HepG2 (cell line): Measurements from ENCODE around the gene ZBTB45. TPM values are rescaled to one million over a fixed set of nuclear protein-coding genes. Genes with fewer than 3 reads are reported as not detected.

Experiments used
- ATAC-seq: fragments of 200-7000 bp; cut with Tn5 transposase; 3 replicates; pipeline ENCODE4 v1.9.1; 2020; ENCODE audit warnings: mild to moderate bottlenecking, moderate library complexity
- BruUV-seq: library from RNA; stranded (reverse); fragments of 400-500 nt; replicated peaks from 2 replicates; lab custom pipeline; 2021; lab: Mats Ljungman, UMichigan
- CTCF ChIA-PET: fragments of 300-600 bp; formaldehyde crosslinking; extraction: SDS; loops from one replicate; lab custom pipeline; 2021; ENCODE audit warnings: low total read pairs, inconsistent platforms, low intra/inter-chr PET ratio; lab: Yijun Ruan, JAX
- POLR2A ChIA-PET: fragments of 350-600 bp; sonication (Branson Sonifier 250); formaldehyde crosslinking; loops from one replicate; lab custom pipeline; 2020; ENCODE audit warnings: antibody characterized with exemption, inconsistent platforms; lab: Yijun Ruan, JAX
- DNase-seq: peaks from one replicate; pipeline ENCODE4 v3.0.0-alpha.2; 2015; ENCODE audit warnings: low spot score
- FAIRE-seq: peaks from 3 replicates; lab custom pipeline; 2011; peaks lifted over from hg19 to GRCh38; lab: Jason Lieb, UNC
- H2AFZ ChIP-seq: one replicate; pipeline ENCODE4 v1.6.1; 2011; ENCODE audit warnings: low read length, inconsistent platforms
- H3K27ac ChIP-seq: fragments of 300-600 bp; 3 replicates; pipeline ENCODE4 v1.8.0; 2011; ENCODE audit warnings: mixed run types, mild to moderate bottlenecking, mixed read lengths, low read length, inconsistent platforms; ENCODE audit not compliant: insufficient read depth; ENCODE audit errors: extremely low read length
- H3K27me3 ChIP-seq, 2 experiments: fragments of 200-600 bp in 1 of 2; 2 replicates in 1 of 2; 3 replicates in 1 of 2; pipeline versions ENCODE4 v1.6.0 to v1.8.0; 2011; ENCODE audit warnings: low read length in 2 of 2, mild to moderate bottlenecking in 2 of 2, moderate library complexity in 2 of 2, inconsistent platforms in 1 of 2; ENCODE audit not compliant: insufficient read depth in 2 of 2, control insufficient read depth in 1 of 2
- H3K36me3 ChIP-seq, 2 experiments: fragments of 200-600 bp in 1 of 2; replicated peaks in 1 of 2; 2 replicates in 1 of 2; 3 replicates in 1 of 2; pipeline versions ENCODE4 v1.5.1 to v1.8.0; 2011; ENCODE audit warnings: low read length in 2 of 2, inconsistent platforms in 1 of 2; ENCODE audit not compliant: insufficient read depth in 2 of 2, control insufficient read depth in 1 of 2
- H3K4me1 ChIP-seq: 2 replicates; pipeline ENCODE4 v1.5.1; 2012; ENCODE audit warnings: low read length, inconsistent platforms; ENCODE audit not compliant: insufficient read depth
- H3K4me2 ChIP-seq: 2 replicates; pipeline ENCODE4 v1.6.0; 2011; ENCODE audit warnings: low read depth, low read length, inconsistent platforms
- H3K4me3 ChIP-seq, 3 experiments: fragments of 200-600 bp in 1 of 3; sonication (generic), shearing (Covaris generic) in 1 of 3; replicated peaks in 1 of 3; 2 replicates each; pipeline ENCODE4 v1.5.1; 2011 to 2016; ENCODE audit warnings: low read length in 3 of 3, inconsistent platforms in 2 of 3, low read depth in 2 of 3, mild to moderate bottlenecking in 2 of 3, control low read depth in 1 of 3, mixed read lengths in 1 of 3; ENCODE audit not compliant: insufficient read depth in 1 of 3
- H3K79me2 ChIP-seq: one replicate; pipeline ENCODE4 v1.6.1; 2011; ENCODE audit warnings: low read length, inconsistent platforms; ENCODE audit not compliant: insufficient read depth
- H3K9ac ChIP-seq: 2 replicates; pipeline ENCODE4 v1.6.0; 2011; ENCODE audit warnings: mild to moderate bottlenecking, low read depth, low read length, inconsistent platforms; ENCODE audit not compliant: insufficient read depth
- H3K9me3 ChIP-seq: 2 replicates; pipeline ENCODE4 v1.5.1; 2012; ENCODE audit warnings: mild to moderate bottlenecking, low read length
- H4K20me1 ChIP-seq: 2 replicates; pipeline ENCODE4 v1.6.0; 2011; ENCODE audit warnings: inconsistent platforms, mild to moderate bottlenecking, low read length, moderate library complexity; ENCODE audit not compliant: insufficient read depth
- CSRNP1 ChIP-seq: sonication (generic); formaldehyde crosslinking; IDR thresholded peaks from 2 replicates; pipeline ENCODE4 v1.8.1; 2023; ENCODE audit warnings: mild to moderate bottlenecking, missing genetic modification reagents
- EP300 ChIP-seq, 3 experiments: sonication (generic) in 1 of 3; formaldehyde crosslinking in 1 of 3; IDR thresholded peaks; 2 replicates each; pipeline versions ENCODE4 v1.5.1 to v1.6.1; 2011 to 2020; ENCODE audit warnings: low read depth in 2 of 3, low read length in 2 of 3, borderline replicate concordance in 1 of 3, improper control_type of control experiment in 1 of 3, mild to moderate bottlenecking in 1 of 3, missing genetic modification reagents in 1 of 3, moderate library complexity in 1 of 3
- JUNB ChIP-seq: sonication (generic); formaldehyde crosslinking; IDR thresholded peaks from 2 replicates; pipeline ENCODE4 v1.8.0; 2022; ENCODE audit warnings: missing genetic modification reagents, mild to moderate bottlenecking, borderline replicate concordance
- JUND ChIP-seq: sonication (generic); formaldehyde crosslinking; IDR thresholded peaks from 2 replicates; pipeline ENCODE4 v1.8.0; 2022; ENCODE audit warnings: mild to moderate bottlenecking, missing genetic modification reagents
- MAFG ChIP-seq: sonication (generic); formaldehyde crosslinking; IDR thresholded peaks from 2 replicates; pipeline ENCODE4 v1.5.1; 2020; ENCODE audit warnings: mild to moderate bottlenecking, missing genetic modification reagents
- MYC ChIP-seq: sonication (generic); formaldehyde crosslinking; IDR thresholded peaks from 2 replicates; pipeline ENCODE4 v1.9.0; 2021; ENCODE audit warnings: missing genetic modification reagents, borderline replicate concordance
- RARG ChIP-seq: sonication (generic); formaldehyde crosslinking; IDR thresholded peaks from 2 replicates; pipeline ENCODE4 v1.4.0; 2020; ENCODE audit warnings: low read depth, mild to moderate bottlenecking, missing genetic modification reagents
- SATB2 ChIP-seq: sonication (generic); formaldehyde crosslinking; IDR thresholded peaks from 2 replicates; pipeline ENCODE4 v1.5.0; 2020; ENCODE audit warnings: missing genetic modification reagents
- TRIM24 ChIP-seq: sonication (generic); formaldehyde crosslinking; IDR thresholded peaks from 2 replicates; pipeline ENCODE4 v1.8.0; 2022; ENCODE audit warnings: mild to moderate bottlenecking, missing genetic modification reagents
- ZBTB14 ChIP-seq: sonication (generic); formaldehyde crosslinking; IDR thresholded peaks from 2 replicates; pipeline ENCODE4 v1.4.0; 2020; ENCODE audit warnings: missing genetic modification reagents
- ZFP62 ChIP-seq: sonication (generic); formaldehyde crosslinking; IDR thresholded peaks from 2 replicates; pipeline ENCODE4 v1.4.0; 2020; ENCODE audit warnings: missing genetic modification reagents
- ZNF205 ChIP-seq: IDR thresholded peaks from 2 replicates; pipeline ENCODE4 v1.6.1; 2018; ENCODE audit warnings: missing biosample characterization, missing genetic modification reagents
- ZNF382 ChIP-seq: sonication (generic); formaldehyde crosslinking; IDR thresholded peaks from 2 replicates; pipeline ENCODE4 v1.5.0; 2020; ENCODE audit warnings: missing genetic modification reagents, mild to moderate bottlenecking, borderline replicate concordance
- ZNF549 ChIP-seq: sonication (generic); formaldehyde crosslinking; IDR thresholded peaks from 2 replicates; pipeline ENCODE4 v1.5.0; 2020; ENCODE audit warnings: missing genetic modification reagents
- ZNF557 ChIP-seq: sonication (generic); formaldehyde crosslinking; IDR thresholded peaks from 2 replicates; pipeline ENCODE4 v1.4.0; 2020; ENCODE audit warnings: missing genetic modification reagents
- ZNF629 ChIP-seq: sonication (generic); formaldehyde crosslinking; conservative IDR thresholded peaks from 2 replicates; pipeline ENCODE4 v1.5.0; 2020; ENCODE audit warnings: missing genetic modification reagents
- WGBS: methylation state at CpG from one replicate; pipeline ENCODE4 v1.1.6; 2017; ENCODE audit warnings: low lambda C conversion rate; 5-methylcytosine and 5-hydroxymethylcytosine counted together
- in situ Hi-C: cut with HindIII; loops from 2 replicates; pipeline ENCODE4 v1.10.0; 2017; ENCODE audit warnings: low pct_unique_long_range_greater_than_20kb; ENCODE audit not compliant: extremely low pct_ligation_motif_present
- intact Hi-C: fragments of 100-400 bp; cut with micrococcal nuclease; formaldehyde crosslinking; loops from one replicate; pipeline ENCODE4 v1.10.0; 2022; ENCODE audit not compliant: unreplicated experiment
- polyA plus RNA-seq, 8 experiments: library from polyadenylated mRNA; depleted of rRNA in 3 of 8; stranded (reverse) in 7 of 8; unstranded in 1 of 8; fragments of >200 nt; fragmentation: Illumina TruSeq in 4 of 8; extraction: Trizol in 4 of 8; gene quantifications; 2 replicates each; pipeline versions ENCODE4 v1.2.1 to v1.2.3, GENCODE V29; 2011 to 2016; ENCODE audit warnings: low read depth in 4 of 8, missing spikeins in 1 of 8, mixed read lengths in 1 of 8; ENCODE audit not compliant: insufficient read depth in 1 of 8
- total RNA-seq, 5 experiments: library from RNA; depleted of rRNA; stranded (reverse); fragments of >200 nt; fragmentation: Illumina TruSeq; extraction: Trizol; gene quantifications; 2 replicates each; pipeline ENCODE4 v1.2.3, GENCODE V29; 2016; ENCODE audit warnings: low read depth in 1 of 5
- TF ChIP-seq, protein P1 (sequence below): IDR thresholded peaks from 2 replicates; pipeline ENCODE4 v1.6.1; 2016; ENCODE audit warnings: control low read depth
- TF ChIP-seq, protein P2 (sequence below): sonication (generic); formaldehyde crosslinking; IDR thresholded peaks from 2 replicates; pipeline ENCODE4 v1.4.0; 2020; ENCODE audit warnings: mild to moderate bottlenecking, missing genetic modification reagents

ZBTB45 gene
- total and polyA plus RNA-seq, 2 of the 13 experiments (the other 11 are each of a cell fraction or from before 2014, with no cell fraction given) = 3.0 to 3.7 TPM

DNA sequence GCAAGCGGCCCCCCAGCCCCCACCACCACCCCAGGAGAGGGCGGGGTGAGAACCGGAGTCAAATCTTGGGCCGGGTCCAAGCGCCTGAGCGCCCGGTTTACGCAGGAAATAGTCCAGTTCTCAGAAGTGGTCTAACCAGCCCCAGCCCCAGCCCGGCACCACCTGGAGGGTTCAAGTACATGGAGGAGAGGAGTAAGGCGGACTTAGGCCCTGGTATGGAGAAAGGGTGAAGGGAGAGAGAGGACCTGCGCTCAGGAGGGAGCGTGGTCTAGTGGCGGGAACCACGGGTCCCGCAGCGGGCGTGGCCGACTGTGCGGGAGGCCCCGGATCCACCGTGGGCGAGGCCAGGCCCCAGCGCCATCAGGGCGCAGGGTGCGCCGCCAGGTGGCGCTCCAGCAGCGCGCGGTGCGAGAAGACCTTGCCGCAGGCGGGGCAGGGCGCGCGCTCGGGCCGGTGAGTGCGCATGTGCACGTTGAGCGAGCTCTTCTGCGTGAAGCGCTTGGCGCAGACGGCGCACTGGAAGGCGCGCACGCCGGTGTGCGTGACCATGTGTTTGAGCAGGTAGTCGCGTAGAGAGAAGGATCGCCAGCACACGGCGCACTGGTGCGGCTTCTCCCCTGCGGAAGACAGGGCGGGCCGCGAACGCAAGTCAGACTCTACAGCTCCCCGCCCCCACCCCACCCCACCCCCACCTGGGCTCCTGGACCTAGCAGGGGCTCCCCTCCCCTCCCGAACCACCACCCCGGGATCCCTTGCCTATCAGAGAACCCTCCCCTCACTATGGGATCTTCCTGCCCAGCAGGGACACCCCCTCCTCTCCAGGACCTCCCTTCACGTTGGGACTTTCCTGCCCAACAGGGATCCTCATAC is 5.7 kb downstream of the ZBTB45 start:
- DNase-seq = peak; percentile 88
- Histone ChIP-seq H3K4me1 (peaks cover 73% of the 10 kb centered on the region), H3K27ac (peak overlapping the region; percentile 79), H2AFZ (no peak overlapping the region), H3K79me2 (peaks cover 25% of the 10 kb centered on the region), H3K36me3 (peaks cover 5 to 6% of the 10 kb centered on the region in 2 experiments; a peak in 4 of 5 replicates), H3K4me2 (peak overlapping the region; percentile 100), H4K20me1 (no peaks in the 10 kb centered on the region), H3K4me3 (peak overlapping the region; percentile 36 to 81 (median 69)), H3K9me3 (no peaks in the 10 kb centered on the region), H3K9ac (peak overlapping the region; percentile 80), H3K27me3 (no peaks in the 10 kb centered on the region; a peak in 1 of 5 replicates)
- intact Hi-C loops (no loop called here), in situ Hi-C loops (no loop called here)
- peak; percentile 59 for ATAC-seq
- WGBS = 72% methylated on average over 9 of the region's 66 CpGs
- ChIA-PET POLR2A (interaction anchor here (0.6 to 5.8 kb wide), 19 partner anchors 9 to 187 kb away, joined by 3 to 44 read pairs (median 4); partner anchors contain the start of genes CHMP2A, TRIM28, UBE2M and ZNF324), CTCF (no interaction called here)
- FAIRE-seq = peak; percentile 63
- BruUV-seq = no TSS peak
- TF ChIP-seq ZNF549 (CRISPR knock-in tag) = no peak
- TF ChIP-seq SATB2 = no peak
- no peak for TF ChIP-seq JUNB (CRISPR knock-in tag)
- TF ChIP-seq ZNF205 (CRISPR knock-in tag) = no peak; the same call in 1 of the 2 replicates
- TF ChIP-seq ZFP62 (CRISPR knock-in tag) = peak; percentile 70; the same call in 1 of the 2 replicates
- TF ChIP-seq RARG (CRISPR knock-in tag) = no peak
- TF ChIP-seq, protein P1, sequence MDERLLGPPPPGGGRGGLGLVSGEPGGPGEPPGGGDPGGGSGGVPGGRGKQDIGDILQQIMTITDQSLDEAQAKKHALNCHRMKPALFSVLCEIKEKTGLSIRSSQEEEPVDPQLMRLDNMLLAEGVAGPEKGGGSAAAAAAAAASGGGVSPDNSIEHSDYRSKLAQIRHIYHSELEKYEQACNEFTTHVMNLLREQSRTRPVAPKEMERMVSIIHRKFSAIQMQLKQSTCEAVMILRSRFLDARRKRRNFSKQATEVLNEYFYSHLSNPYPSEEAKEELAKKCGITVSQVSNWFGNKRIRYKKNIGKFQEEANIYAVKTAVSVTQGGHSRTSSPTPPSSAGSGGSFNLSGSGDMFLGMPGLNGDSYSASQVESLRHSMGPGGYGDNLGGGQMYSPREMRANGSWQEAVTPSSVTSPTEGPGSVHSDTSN (CRISPR knock-in tag) = no peak
- peak; percentile 45; the same call in 1 of the 2 replicates for TF ChIP-seq JUND
- TF ChIP-seq MAFG = peak; percentile 33; the same call in 1 of the 2 replicates
- no peak for TF ChIP-seq EP300 (IDR thresholded peaks at IDR 0.05; ENCODE audit: low read depth in 2 of 2, low read length in 2 of 2)
- peak; percentile 17; the same call in 1 of the 2 replicates for TF ChIP-seq EP300 (CRISPR knock-in tag; IDR thresholded peaks at IDR 0.05; ENCODE audit: borderline replicate concordance)
- TF ChIP-seq CSRNP1 = peak; percentile 69; the same call in 1 of the 2 replicates
- TF ChIP-seq, protein P2, sequence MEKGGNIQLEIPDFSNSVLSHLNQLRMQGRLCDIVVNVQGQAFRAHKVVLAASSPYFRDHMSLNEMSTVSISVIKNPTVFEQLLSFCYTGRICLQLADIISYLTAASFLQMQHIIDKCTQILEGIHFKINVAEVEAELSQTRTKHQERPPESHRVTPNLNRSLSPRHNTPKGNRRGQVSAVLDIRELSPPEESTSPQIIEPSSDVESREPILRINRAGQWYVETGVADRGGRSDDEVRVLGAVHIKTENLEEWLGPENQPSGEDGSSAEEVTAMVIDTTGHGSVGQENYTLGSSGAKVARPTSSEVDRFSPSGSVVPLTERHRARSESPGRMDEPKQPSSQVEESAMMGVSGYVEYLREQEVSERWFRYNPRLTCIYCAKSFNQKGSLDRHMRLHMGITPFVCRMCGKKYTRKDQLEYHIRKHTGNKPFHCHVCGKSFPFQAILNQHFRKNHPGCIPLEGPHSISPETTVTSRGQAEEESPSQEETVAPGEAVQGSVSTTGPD = no peak
- peak; percentile 92 for TF ChIP-seq ZBTB14 (CRISPR knock-in tag)
- TF ChIP-seq ZNF557 (CRISPR knock-in tag) = no peak
- TF ChIP-seq MYC = peak; percentile 98
- TF ChIP-seq TRIM24 = no peak
- no peak for TF ChIP-seq ZNF382 (CRISPR knock-in tag)
- no peak for TF ChIP-seq ZNF629
